K562 (cell line): ENCODE data around the gene PTCH2. TPM values are rescaled to one million over a fixed set of nuclear protein-coding genes. Genes with fewer than 3 reads are reported as not detected.

Source experiments
- BHLHE40 ChIP-seq: IDR thresholded peaks from 2 replicates; pipeline ENCODE4 v1.6.1; 2011; ENCODE audit warnings: low read length, improper control_type of control experiment
- EGR1 ChIP-seq: fragments of 450-650 bp; conservative IDR thresholded peaks from 2 replicates; pipeline ENCODE4 v1.6.1; 2017; ENCODE audit warnings: mild to moderate bottlenecking
- HCFC1 ChIP-seq: IDR thresholded peaks from 2 replicates; pipeline ENCODE4 v1.6.1; 2012; ENCODE audit warnings: low read depth, low read length, improper control_type of control experiment
- IRF2 ChIP-seq: sonication (generic); formaldehyde crosslinking; IDR thresholded peaks from 2 replicates; pipeline ENCODE4 v1.8.1; 2022; ENCODE audit warnings: mild to moderate bottlenecking, missing genetic modification reagents
- MAZ ChIP-seq, 2 experiments: fragments of 450-650 bp in 1 of 2; sonication (generic) in 1 of 2; formaldehyde crosslinking; IDR thresholded peaks in 1 of 2; conservative IDR thresholded peaks in 1 of 2; 2 replicates each; pipeline versions ENCODE4 v1.4.0 to v1.5.0; 2020; ENCODE audit warnings: mild to moderate bottlenecking in 1 of 2, missing genetic modification reagents in 1 of 2
- MITF ChIP-seq: IDR thresholded peaks from 2 replicates; pipeline ENCODE4 v1.6.1; 2014; ENCODE audit warnings: antibody characterized with exemption
- NCOA4 ChIP-seq: fragments of 450-650 bp; IDR thresholded peaks from 2 replicates; pipeline ENCODE4 v1.6.1; 2018; ENCODE audit warnings: mild to moderate bottlenecking; ENCODE audit not compliant: partially characterized antibody
- RBBP5 ChIP-seq: fragments of 200-600 bp; sonication (generic); IDR thresholded peaks from 2 replicates; pipeline ENCODE4 v1.6.1; 2012; ENCODE audit warnings: borderline replicate concordance, mild to moderate bottlenecking, low read length, control low read depth, inconsistent platforms; ENCODE audit not compliant: insufficient read depth, poor library complexity, severe bottlenecking
- ZBTB11 ChIP-seq, 3 experiments: fragments of 200-800 bp in 1 of 3; fragments of 250-450 bp in 1 of 3; fragments of 450-650 bp in 1 of 3; sonication (Bioruptor Pico) in 1 of 3; sonication (Bioruptor generic) in 1 of 3; formaldehyde crosslinking in 1 of 3; IDR thresholded peaks; 2 replicates each; pipeline versions ENCODE4 v1.6.1 to v1.8.0; 2016 to 2022; ENCODE audit warnings: mild to moderate bottlenecking in 2 of 3, missing genetic modification characterization in 2 of 3, missing compliant biosample characterization in 1 of 3, moderate library complexity in 1 of 3
- ZBTB2 ChIP-seq: fragments of 450-650 bp; IDR thresholded peaks from 2 replicates; pipeline ENCODE4 v1.6.1; 2016; ENCODE audit warnings: antibody characterized with exemption
- ZBTB5 ChIP-seq: fragments of 450-650 bp; IDR thresholded peaks from 2 replicates; pipeline ENCODE4 v1.6.1; 2017; ENCODE audit warnings: antibody characterized with exemption
- ZFP36 ChIP-seq: fragments of 150-350 bp; IDR thresholded peaks from 2 replicates; pipeline ENCODE4 v1.6.1; 2018; ENCODE audit warnings: low read length, low read depth; ENCODE audit not compliant: partially characterized antibody
- ZNF23 ChIP-seq: fragments of 250-450 bp; sonication (Bioruptor Pico); IDR thresholded peaks from 2 replicates; pipeline ENCODE4 v1.4.0; 2020; ENCODE audit warnings: mild to moderate bottlenecking
- ZNF551 ChIP-seq: fragments of 250-450 bp; sonication (Bioruptor Pico); IDR thresholded peaks from 2 replicates; pipeline ENCODE4 v1.5.0; 2021; ENCODE audit warnings: mild to moderate bottlenecking, moderate library complexity
- ZNF740 ChIP-seq, 3 experiments: fragments of 200-800 bp in 1 of 3; sonication (Bioruptor generic) in 1 of 3; sonication (generic) in 1 of 3; formaldehyde crosslinking in 1 of 3; IDR thresholded peaks; 2 replicates each; pipeline versions ENCODE4 v1.6.1 to v1.8.0; 2016 to 2022; ENCODE audit warnings: mild to moderate bottlenecking in 2 of 3, missing compliant biosample characterization in 2 of 3, missing genetic modification characterization in 2 of 3, missing genetic modification reagents in 1 of 3
- polyA plus RNA-seq, 8 experiments: library from polyadenylated mRNA; depleted of rRNA in 4 of 8; stranded (reverse) in 5 of 8; unstranded in 3 of 8; fragments of >200 nt; fragmentation: Nextera tagmentation in 2 of 8; fragmentation: Illumina TruSeq in 1 of 8; extraction: Ambion mirVana in 2 of 8; extraction: Trizol in 1 of 8; gene quantifications; 2 replicates each; pipeline versions ENCODE4 v1.2.1 to v1.2.3, GENCODE V29; 2011 to 2014; ENCODE audit warnings: inconsistent platforms in 1 of 8, missing spikeins in 1 of 8
- total RNA-seq, 7 experiments: library from RNA; depleted of rRNA in 6 of 7; stranded (reverse); fragments of >200 nt in 6 of 7; fragmentation: Illumina TruSeq in 2 of 7; extraction: Trizol in 2 of 7; gene quantifications; 2 replicates each; pipeline versions ENCODE4 v1.2.1 to v1.2.3, GENCODE V29; 2011 to 2021; ENCODE audit warnings: low replicate concordance in 1 of 7

PTCH2 gene
- total and polyA plus RNA-seq, 9 of the 15 experiments (the other 6 are each of a cell fraction or from before 2014, with no cell fraction given) = 0.15 to 27.3 (median 0.48) TPM; not detected in 1

GRCh38 chr1:44826375-44827196, 16.5 kb downstream of the PTCH2 start (continued):
- no peak for TF ChIP-seq ZNF551
- 0 out of 6 replicates have a peak, but pooled peaks of 1 of the 3 experiments have one; percentile 18 for TF ChIP-seq ZBTB11 (CRISPR knock-in tag; IDR thresholded peaks at IDR 0.05)
- no peak for TF ChIP-seq ZBTB5
- TF ChIP-seq HCFC1 = no peak
- no peak for TF ChIP-seq NCOA4
- TF ChIP-seq ZBTB2 = 0 out of 2 replicates have a peak, but pooled peaks have one; percentile 12
- TF ChIP-seq MAZ (CRISPR knock-in tag; conservative IDR thresholded peaks at IDR 0.05 in 1 of 2, IDR thresholded peaks at IDR 0.05 in 1 of 2) = peak in 1 of 2 experiments; percentile 57; a peak in 1 of 4 replicates
- peak; percentile 23 for TF ChIP-seq RBBP5
- TF ChIP-seq ZFP36 = peak; percentile 3
- TF ChIP-seq ZNF23 (CRISPR knock-in tag) = no peak
- no peak for TF ChIP-seq IRF2
- TF ChIP-seq EGR1 = peak; percentile 81
- TF ChIP-seq MITF = no peak
- TF ChIP-seq ZNF740 (CRISPR knock-in tag; IDR thresholded peaks at IDR 0.05) = 0 out of 2 replicates have a peak, but pooled peaks have one; percentile 19
- no peak for TF ChIP-seq ZNF740 (tag; IDR thresholded peaks at IDR 0.05)
- TF ChIP-seq BHLHE40 = 0 out of 2 replicates have a peak, but pooled peaks have one; percentile 4
